HG02571 (cell line): ENCODE results near the gene EYS.
"Not testable (repeated sequence)": the region's sequence is repeated elsewhere in the genome, so short reads cannot be mapped to it uniquely, and the experiment has no call there.

Source experiments
- ATAC-seq: cut with Tn5 transposase; IDR thresholded peaks from one replicate; pipeline ENCODE4 v1.9.1; 2021; ENCODE audit warnings: mild to moderate bottlenecking, moderate library complexity; ENCODE audit not compliant: unreplicated experiment

The EYS gene

GRCh38 chr6:63882208-63882607, 1824.8 kb downstream of the EYS start:
- no peak for ATAC-seq

DNA sequence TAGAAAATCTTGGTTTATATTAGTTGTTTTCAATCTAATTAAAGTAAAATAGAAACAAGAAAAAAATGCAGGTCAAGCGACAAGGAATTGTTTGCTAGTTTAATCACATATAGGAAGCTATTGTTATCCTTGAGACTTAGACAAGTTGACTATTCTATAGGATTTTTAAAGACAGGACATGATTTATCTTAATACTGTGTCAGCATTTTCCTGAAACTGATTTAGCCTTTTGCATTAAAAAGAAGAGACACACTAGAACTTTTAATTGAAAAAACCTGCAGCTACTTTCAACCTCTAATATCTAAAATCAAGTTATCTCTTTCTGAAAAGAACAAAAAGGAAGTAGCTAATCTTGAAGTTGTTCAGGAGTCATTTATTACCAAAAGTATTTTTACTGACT, 1825.2 kb downstream of the EYS start:
- no peak for ATAC-seq

DNA sequence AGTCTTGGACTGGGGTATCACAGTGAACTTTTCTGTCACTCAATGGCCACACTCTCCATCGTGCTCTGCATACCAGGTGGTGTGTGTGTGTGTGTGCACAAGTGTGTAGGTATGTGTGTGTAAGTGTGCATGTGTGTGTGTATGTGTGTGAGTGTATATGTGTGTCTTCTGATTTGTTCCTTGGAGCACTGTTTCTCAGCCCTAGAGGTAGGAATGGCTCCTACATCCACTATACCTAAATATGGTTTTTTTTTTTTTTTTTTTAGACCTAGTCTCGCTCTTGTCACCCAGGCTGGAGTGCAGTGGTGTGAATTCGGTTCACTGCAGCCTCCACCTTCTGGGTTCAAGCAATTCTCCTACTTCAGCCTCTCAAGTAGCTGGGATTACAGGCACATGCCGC, 1834.8 kb downstream of the EYS start:
- ATAC-seq = no peak

- ATAC-seq = no peak
These were observed 1838.7 kb downstream of the EYS start for GRCh38 chr6:63868351-63868750.

DNA sequence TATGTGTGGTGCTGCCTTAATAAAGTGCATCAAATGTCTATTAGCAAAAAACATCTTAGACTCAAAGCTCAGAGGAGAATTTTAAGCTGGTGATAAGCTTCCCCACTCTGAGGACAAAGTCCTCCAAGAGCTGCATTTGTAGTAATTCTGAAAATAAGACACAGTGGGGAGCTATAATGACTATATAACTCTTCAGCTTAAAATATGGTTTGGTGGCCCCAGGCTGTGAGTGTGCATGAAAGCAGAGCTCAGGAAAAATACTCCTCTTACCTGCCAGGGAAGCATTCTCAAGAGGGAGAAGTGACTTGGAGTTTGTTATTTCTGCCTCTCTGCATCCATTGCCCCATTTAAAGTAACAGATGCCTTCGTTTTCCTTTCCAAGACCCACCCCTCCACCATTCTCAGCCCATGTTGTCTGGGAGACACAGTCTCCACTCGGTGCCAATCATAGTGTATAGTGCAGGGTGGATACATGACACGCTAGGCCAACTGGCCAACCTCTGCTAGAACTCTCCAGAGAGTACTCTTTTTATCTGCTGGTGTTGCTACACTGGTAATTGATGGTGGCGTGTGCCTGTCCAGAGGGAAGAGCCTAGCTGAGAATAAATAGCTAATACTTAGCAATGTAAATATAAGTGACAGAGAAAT, 1842.2 kb downstream of the EYS start:
- no peak for ATAC-seq

DNA sequence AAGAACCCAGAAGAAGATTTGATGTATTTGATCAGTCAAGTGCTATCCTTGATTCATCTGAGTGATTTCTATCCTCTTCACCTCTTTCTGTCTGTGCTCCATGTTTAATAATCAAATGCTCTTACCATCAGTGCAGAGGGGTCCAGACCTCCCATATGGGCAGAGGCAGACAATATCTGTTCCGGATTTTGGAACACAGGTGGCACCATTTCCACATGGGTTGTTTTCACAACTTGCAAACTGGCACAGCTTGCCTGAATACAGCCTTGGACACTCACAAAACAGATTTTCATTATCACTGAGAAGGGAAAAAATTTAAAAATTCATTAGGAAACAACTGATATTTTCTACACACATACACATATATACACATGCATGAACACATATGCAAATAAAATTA, 1843.0 kb downstream of the EYS start:
- no peak for ATAC-seq

DNA sequence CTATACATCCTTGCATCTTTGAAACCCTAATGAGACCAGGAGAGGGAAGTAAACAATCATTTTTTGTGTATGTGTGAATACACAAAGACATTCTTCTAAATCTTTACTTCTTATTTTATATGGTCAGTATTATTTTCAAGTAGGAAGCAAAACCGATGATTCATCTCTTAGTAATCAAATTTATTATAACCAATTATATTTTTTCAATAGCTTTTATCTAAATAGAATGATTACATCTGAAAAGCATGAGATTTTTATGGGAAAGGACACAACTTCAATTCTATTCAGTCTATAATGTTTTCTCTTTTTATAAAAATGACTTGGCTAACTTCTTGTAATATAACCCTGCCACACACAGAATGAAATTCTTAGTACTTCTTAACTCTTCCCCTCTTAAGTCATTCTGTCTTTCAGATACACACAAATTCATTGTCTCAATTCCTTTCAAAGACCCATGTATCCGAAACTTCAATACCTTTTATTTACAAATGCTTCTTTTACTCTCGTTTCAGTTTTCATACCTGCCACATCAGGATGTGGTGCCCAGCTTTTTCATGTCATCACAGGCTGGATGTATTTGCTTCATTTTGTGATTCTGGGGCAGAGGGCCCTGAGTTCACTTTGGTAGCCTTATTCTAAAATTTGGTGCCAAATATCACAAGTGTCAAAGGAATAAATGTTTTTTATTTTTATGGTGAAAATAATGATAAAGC, 1844.4 kb downstream of the EYS start:
- ATAC-seq = no peak

DNA sequence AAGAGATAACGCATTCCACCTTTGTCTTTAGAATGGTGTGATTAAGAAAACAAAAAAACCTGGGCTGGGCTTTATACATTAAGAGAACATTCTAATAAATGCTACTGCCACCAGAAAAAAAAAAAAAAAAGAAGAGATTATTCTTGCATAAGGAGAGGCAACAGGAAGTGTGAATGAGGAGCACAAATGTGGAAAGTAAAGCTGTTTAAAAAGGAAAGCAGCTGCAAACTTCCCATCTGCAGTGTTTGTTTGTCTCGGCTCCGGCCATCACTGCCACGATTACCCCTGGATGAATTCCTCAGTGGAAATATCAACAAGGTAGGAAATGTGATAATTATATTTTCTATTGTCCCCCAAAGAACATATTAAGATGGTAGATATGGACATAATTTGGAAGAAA, 1847.5 kb downstream of the EYS start:
- no peak for ATAC-seq

- ATAC-seq = no peak
These were observed 1848.3 kb downstream of the EYS start for GRCh38 chr6:63858691-63859090.

- ATAC-seq = no peak
These were observed 1850.8 kb downstream of the EYS start for GRCh38 chr6:63856271-63856670.

DNA sequence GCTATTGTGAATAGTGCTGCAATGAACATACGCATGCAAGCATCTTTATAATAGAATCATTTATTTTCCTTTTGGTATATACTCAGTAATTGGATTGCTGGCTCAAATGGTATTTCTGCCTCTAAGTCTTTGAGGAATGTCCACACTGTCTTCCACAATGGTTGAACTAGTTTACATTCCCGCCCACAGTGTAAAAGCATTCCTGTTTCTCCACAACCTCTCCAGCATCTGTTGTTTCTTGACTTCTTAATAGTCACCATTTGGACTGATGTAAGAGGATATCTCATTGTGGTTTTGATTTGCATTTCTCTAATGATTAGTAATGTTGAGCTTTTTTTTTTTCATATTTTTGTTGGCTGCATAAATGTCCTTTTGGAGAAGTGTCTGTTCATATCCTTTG, 1862.7 kb downstream of the EYS start:
- ATAC-seq = no peak

DNA sequence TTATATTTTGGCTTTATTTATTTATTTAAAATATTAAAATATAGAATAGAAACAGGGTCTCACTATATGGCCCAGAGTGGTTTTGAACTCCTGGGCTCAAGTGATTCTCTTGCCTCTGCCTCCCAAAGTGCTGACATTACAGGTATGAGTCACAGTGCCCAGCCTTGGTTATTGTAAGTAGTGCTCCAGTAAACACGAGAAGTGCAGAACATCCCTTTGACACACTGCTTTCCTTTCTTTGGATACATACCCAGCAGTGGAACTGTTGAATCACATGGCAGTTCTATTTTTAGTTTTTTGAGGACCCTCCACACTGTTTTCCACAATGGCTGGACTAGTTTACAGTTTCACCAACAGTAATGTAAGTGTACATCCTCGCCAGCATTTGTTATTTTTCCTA, 1867.5 kb downstream of the EYS start:
- no peak for ATAC-seq

GRCh38 chr6:63828678-63829077, 1878.3 kb downstream of the EYS start:
- ATAC-seq = not testable (repeated sequence)

- no peak for ATAC-seq
These were observed 1882.3 kb downstream of the EYS start for GRCh38 chr6:63824722-63825121.

- ATAC-seq = no peak
These were observed 1885.6 kb downstream of the EYS start for GRCh38 chr6:63821442-63821841.

DNA sequence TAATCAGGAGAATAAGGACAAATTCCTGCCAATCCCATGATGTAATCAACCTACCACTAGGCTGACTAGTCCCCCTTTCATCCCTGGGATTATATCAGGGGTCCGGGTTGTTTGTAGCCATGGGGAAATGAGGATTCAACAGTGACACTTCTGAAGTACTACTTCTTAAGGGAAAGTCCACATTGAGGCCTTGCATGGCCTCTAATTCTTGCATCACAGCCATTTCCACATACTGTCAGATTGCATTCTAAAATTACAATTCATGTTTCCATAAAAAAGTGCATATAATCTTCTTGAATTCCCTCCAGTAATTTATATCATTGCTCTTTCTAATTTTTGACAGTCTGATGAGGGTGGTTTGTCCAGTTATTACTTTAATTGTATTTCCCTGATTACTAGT, 1887.2 kb downstream of the EYS start:
- no peak for ATAC-seq

GRCh38 chr6:63817492-63818050, 1889.5 kb downstream of the EYS start:
- ATAC-seq = no peak

DNA sequence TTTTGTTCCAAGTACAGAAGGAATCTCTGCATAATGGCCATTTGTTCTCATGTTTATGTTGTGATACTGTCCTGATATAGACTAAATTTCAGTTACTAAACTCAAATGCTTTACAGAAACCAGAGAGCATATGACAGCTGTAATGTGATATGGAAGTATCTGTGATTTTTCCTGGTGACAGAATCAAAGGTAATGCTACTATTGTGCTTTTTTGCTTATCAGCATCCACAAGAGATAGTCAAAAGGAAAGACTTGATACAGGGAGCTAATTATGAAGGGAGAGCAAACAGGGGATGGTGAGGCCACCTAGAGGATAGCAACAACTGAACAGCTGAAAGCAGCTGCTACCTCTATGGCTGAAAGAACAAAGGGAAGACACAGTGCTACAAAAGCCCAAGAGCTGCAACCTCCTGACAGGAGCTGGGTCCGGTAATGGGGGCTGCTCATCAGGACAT, 1890.0 kb downstream of the EYS start:
- no peak for ATAC-seq

DNA sequence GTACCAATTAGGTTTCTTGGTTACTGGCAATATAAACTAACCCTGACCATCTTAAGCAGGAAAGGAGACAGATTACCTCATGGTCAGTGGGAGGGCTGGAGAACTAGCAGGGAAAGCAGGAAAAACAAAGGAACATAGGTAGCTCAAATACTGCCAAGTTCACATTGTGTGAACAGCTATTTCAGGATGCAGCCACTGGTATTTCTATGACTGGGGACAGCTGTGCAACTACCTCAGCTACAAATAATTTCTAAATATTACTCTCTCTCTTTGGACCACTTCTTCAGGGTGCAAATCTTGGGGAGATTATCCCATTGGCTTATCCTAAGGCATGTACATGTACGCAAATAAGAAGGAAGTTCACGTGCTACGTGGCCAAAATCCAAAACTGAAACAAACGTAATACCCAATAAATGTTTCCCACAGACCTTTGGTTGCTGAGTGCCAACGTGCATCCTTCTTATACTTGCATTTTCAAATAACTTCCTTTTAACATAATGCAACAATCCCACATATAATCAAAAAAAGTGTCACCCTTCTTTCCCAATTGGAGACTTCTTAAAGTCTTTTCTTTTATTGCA, 1890.5 kb downstream of the EYS start:
- no peak for ATAC-seq

DNA sequence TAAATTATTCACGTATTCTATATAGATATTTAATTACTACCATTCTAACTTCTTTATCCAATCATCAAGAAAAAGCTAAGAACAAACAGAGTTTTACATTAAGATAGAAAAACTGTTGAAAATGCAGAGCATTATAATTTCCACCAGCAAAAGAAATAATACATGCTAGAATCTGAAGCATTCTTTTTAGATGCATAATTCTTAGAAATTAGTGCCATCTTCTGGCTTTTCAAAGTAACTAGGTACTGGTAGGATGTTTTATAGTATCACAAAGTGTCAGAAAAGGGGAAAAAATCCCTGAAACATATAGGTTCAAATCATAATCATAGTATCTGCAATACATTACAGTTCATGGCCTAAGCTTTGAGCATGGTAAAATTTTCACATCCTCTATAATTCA, 1892.6 kb downstream of the EYS start:
- no peak for ATAC-seq

DNA sequence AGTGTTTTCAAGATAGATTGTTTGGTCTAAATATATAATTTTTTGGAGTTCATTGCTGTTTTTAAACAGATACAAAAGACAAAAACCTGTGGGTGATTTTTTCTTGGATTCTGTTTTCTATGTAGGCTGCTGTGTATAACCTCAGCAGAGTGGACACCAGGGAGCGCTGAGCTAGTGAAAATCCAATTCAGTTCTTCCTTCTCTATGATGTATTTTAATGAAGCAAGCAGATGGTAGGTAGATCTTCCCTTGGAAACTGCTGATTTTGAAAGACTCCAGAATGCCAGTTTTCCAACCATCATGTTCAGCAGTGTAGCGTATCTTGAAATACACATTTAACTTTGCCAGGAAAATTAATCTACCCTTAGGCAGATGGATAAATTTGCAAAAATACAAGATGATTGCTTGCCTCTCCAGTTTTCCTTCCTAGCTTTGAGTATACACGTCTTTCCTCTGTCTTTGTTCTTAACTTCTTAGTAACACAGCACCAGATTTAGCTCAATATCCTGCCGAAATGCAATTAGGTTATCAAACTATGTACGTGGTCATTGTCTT, 1893.4 kb downstream of the EYS start:
- no peak for ATAC-seq

GRCh38 chr6:63808576-63808975, 1898.5 kb downstream of the EYS start:
- no peak for ATAC-seq
